HG03196 (cell line): ENCODE measurements around the gene EPHB1.
"Not testable (repeated sequence)": the region's sequence is repeated elsewhere in the genome, so short reads cannot be mapped to it uniquely, and the experiment has no call there.

Source experiments
- ATAC-seq: cut with Tn5 transposase; IDR thresholded peaks from one replicate; pipeline ENCODE4 v1.9.1; 2021; ENCODE audit not compliant: unreplicated experiment

The EPHB1 gene

DNA sequence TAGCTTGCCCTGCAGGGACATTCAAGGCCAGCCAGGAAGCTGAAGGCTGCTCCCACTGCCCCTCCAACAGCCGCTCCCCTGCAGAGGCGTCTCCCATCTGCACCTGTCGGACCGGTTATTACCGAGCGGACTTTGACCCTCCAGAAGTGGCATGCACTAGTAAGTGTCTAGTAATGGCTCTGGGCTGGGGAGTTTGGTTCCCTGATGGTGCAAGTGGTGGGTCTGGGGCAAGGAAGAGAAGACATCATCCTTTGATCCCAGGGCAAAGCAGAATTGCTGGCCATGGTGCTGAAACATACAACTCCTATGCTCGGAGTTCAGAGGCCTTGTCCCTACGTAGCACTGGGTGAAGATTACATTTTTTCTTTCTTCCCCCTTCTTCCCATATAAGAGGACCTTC lies 311.4 kb downstream of the EPHB1 start:
- no peak for ATAC-seq

DNA sequence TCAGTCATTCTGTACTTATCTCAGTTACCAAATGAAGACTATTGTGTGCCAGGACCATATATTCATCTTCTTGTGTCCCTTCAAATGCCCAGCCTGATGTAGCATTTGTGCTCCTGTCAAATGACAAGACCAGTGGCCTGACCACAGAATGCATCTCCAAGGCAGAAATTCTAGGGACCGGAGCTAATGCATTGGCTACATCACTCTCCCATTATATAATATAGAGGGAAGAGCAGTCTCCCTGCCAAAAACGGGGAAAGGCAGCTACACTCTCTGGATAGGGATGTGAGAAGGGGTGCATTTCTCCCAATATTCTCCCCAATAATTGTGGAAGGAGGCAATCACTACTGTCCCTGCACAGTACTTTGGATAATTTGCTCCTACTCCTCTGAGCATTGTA lies 312.0 kb downstream of the EPHB1 start:
- no peak for ATAC-seq

DNA sequence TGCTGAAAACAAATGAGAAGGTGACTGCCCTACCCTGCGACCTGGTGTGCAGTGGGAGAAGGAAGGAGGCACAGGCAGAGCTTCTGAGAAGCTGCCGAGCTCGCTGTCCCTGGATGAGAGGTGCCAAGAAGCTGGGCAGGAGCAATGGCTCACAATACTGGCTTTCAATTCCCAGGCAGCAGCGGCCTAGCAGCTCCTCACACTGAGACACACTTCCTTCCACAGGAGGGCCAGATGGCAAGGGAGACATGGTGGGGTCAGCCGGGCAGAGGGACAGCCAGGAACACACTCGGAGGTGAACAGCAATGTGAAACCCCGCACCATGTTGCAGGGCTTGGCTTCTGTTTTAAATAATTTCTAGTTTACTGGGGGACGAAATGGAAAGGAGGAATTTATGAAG lies 314.6 kb downstream of the EPHB1 start:
- no peak for ATAC-seq

DNA sequence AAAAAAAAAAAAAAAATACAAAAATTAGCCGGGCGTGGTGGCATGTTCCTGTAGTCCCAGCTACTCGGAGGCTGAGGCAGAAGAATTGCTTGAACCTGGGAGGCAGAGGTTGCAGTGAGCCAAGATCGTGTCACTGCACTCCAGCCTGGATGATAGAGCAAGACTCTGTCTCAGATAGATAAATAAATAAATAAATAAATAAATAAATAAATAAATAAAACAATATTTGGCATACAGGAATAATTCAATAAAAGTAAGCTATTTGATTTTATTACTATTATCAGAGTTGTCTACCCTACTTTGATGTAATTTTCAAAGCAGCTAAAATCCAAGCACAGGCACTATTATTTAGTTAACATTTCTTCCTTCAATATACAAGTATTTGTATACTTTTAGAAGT lies 319.5 kb downstream of the EPHB1 start:
- ATAC-seq: not testable (repeated sequence)

DNA sequence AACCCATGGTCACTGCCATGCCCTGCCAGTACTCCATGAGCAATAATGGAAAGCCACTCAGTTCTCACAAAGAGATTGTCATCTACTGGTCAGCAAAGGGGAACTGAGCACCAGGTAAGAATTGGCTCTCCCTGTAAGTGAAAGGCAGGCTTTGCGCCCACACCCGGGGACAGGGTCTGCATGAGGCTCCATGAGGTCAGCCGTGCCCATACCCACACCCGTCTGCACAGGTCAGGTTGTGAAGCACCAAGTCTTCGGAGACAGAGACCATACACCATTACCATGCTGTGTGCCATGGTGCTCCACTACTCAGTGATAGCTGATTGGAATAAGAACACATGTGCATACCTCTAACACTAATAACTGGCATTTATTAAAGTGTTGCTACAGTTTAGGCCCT lies 322.9 kb downstream of the EPHB1 start:
- no peak for ATAC-seq

DNA sequence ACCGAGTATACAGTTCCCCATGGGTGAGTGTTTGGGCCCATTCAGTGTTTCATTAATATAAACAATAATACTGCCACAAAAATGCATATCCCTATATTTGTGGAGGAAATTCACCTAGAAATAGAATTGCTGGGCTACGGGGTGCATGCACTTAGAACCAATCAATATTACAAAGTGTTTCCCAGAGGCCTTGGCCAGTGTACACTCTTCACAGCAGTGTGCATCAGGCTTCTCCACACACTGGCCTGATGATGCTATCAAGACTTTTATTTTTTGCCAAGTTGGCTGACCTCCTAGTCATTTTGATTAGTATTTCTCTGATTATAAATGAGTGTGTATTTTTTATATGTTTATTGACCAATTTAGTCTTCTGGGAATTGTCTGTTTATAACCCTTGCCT lies 323.7 kb downstream of the EPHB1 start:
- no peak for ATAC-seq

DNA sequence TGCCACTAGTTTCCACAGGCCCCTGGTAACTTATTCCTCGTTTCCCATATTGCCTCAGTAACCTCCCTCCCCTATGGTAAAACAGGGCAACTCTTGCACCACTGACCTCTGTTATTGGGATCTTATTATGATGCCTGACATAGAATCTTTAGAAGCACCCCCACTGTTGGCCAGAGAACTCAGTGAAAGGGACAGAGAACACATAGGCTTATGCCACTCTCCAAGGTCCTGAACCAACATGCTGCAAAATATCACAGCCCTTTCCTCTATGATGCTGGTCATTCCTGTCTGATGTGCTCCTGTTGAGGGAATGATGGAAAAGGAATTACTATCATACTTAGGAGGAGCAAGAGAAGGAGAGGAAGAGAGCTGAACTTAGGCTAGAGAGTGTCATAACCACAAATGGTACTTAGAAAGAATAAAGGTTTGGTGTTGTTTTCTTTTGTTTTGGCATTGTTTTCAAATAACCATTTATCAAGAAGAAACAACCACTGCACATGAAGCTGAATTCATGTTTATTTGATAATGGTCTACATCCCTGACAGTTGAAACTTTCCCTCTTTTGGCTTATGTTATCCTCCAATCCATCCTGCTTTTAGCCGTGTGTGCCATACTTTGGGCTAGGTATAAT lies 330.2 kb downstream of the EPHB1 start:
- ATAC-seq: no peak

DNA sequence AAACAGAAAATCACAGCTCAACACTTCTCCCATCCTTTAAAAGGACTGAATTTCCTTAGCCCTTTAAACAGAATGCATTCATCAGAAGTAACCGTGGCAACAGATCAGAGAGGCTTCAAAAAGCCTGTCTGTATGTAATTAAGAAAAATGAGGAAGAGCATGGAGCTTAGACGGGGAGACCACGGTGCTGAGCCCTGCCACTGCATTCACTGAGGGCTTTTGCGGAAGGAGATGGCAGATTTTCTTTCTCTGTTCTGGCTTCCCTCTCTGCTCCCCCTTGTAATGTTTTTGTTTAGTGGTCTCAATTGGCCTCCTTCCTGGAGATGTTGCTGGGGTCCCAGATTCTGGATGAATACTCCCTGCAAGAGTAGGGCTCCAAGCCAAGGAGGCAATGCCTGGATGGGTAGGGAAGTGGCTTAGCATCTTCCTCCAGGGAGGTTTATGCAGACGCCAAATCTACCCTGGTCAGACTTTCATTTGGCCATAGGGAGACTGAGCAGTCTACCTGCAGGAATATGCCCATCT lies 332.9 kb downstream of the EPHB1 start:
- ATAC-seq: no peak

DNA sequence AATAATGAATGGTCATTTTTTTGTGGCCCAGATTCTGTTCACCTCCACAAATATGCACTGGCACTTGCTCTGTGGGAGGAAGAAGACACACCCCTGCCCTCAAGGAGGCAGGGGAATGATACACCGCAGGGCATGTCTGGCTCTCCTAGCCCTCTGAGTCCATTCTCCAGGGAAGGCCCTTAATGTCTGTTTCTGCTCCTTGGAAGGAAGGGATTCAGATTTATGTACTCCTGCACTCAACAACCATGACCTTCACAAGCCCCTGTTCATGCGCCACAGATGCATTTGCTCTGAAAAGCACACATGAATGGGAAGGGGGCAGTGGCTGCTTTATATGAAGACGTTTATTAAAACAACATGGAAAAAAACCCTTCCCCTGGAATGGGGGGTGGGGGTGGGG lies 333.8 kb downstream of the EPHB1 start:
- no peak for ATAC-seq

DNA sequence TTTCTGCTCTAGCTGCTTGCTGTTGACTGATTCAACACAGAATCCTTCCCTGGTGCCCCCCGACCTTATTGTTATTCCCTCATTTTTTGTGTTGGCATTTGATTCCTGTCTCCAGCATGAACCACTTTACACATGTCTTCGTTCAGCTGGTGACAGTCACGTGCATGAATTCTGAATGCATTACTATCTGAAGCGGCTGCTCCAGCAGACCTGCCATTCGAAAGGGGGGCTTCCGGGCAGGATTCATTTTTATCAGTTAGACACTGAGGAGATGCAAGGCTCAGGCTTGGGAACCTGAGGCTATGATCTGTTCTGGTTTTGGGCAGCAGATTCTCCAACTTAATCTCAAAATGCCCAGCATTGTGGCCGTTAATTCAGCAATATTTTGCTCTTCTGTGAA lies 336.2 kb downstream of the EPHB1 start:
- no peak for ATAC-seq

DNA sequence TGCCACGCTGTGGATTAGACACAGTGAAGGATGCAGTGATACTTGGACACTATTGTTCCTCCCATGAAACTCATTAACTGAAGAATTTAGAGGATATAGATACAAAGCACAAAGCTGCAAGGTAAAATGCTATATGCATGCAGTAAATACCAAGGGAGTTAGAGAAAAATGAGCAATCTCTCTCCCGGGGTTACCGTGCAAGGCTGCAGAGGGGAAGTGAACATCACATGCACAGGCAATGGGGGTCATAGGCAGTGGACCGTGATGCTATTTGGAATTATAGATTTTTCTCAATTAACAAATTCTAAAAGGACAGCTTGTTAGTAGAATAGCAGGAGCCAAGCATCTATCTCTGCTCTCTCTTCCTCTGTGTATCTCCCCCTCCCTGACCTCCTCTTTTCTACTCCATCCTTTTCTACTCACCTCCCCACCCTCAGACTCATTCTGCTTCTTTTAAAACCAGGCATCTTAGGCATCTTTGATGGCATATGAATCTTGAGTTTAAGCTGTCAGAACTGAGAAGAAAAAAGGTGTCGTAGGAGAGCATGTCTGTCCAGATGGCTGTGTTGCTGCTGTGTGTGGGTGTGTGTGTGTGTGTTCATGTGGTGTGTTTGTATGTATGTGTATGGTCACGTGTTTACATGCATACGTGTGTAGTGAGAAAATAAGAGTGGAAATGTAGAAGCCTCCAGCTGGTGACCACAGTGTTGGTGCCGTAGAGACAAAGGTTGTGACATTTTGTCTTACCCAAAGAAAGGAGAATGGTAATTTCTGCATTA lies 339.0 kb downstream of the EPHB1 start:
- ATAC-seq: no peak

DNA sequence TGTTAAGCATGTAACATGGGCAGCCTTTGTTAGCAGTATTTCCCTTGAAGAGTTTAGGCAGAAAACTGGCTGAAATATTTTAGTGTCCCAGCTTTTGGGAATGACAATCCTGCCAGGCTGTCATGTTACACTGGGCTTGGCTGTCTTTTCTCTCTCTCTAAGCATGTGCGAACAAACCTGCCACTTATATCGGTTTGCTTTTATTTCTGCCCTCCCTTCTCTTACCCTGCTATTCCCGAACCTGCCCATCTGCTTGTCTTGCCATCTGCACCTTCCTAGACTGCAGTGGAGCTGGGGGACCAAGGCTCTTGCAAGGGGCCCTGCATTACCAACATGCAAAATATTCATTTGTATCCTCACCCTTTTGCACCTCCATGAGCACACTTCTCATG lies 339.6 kb downstream of the EPHB1 start:
- ATAC-seq: no peak

DNA sequence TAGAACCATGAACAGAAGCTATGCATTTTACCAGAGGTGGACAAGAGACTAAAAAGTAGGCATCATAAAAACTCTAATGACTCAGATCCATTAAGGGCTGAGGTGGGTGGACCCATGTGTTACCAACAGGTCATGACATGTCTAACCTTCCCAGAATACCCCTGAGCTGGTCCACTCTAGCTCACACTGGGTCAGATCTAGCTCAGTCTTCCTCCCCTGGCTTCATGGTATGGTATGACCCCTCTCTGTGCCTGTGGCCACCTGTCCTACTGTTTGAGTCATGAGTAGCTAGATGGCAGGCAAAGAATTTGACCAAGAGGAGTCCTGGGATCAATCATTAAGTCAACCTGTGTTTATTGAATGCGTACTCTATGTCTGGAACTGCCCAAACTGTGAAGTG lies 340.4 kb downstream of the EPHB1 start:
- no peak for ATAC-seq

DNA sequence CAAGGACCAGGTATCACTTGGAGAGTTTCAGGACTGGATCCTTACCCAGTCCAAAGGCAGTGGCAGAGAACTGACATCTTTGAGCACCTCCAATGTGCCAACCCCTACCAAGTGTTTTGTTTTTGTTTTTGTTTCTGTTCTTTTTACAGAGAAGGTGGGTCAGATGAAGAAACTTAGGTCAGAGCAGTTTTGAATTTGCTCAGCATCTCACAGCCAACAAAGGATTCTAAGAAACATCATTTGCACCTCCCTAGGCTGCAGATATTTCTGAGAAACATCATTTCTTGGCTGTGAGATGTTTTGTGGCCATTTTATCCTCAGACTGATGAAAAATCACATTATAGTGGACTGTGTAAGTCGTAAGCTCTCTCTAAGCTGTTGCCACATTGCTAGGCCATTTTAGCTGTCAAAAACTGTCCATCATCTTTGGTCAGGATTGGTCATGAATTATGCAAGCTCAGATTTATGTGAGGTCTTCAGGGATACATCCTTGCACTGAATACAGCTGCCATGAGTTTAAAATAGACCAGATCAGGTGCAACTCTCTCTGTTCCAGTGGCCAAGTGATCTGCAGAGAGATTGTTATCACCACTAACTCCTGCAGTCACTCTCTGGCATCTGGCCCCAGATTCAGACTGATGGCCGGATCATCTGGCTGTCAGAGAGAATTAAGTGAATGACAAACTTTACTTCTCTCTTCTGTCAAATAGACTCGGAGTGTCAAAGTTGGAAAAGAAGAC lies 341.5 kb downstream of the EPHB1 start:
- no peak for ATAC-seq

DNA sequence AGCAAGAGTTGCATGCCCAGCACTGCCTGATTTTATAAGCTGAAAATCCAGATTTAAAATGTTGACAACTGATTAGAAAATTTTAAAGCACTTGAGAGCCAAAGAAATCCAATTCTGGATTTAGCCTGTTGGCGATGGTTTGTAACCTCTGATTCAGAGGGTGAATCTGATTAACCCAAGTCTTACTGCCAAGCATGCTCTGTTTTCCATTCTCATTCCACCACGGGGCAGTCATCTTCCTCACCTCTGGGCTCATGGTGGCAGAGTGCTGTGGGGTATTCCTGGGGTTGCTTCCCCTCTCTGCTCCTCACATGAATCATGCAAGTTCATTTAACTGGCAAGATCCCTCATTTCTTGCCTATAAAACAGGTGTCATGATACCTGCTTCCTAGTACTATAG lies 342.2 kb downstream of the EPHB1 start:
- ATAC-seq: no peak

DNA sequence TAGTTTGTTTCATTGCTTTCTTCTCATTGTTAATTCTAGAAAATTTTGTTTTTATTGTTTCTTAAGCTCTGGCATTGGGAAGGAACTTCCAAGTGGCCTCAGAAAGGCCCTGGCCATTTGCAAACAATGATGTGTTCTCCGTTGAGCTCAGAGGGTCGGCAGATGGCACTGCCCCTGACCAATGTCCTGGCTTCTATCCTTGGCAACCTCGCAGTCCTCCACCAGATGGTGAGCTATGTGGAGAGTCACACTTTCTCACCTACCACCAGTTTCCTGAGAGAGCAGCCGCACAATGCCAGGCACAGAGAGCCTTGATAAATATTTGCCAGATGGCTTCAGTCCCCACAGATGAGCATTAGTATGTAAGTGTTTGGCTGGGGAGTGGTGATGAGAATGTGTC lies 343.7 kb downstream of the EPHB1 start:
- ATAC-seq: no peak

DNA sequence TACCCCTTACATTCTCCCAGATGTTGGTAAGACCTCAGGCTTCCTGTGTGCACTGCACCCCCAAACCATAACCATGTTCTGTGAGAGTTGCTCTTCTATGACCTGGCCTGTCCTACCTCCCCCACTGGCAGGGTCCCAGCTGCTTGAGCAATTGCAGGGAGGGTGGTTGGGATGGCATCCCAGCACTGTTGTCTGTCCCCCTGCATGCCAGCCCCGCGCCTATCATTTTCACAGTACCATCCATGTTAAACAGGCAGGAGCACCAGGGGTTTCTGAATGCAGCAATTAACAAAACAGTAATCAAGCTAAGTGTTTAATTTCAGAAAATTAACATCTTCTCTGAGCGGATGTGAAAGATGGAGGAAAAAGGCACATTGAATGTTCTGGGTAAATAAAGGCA lies 345.5 kb downstream of the EPHB1 start:
- no peak for ATAC-seq

DNA sequence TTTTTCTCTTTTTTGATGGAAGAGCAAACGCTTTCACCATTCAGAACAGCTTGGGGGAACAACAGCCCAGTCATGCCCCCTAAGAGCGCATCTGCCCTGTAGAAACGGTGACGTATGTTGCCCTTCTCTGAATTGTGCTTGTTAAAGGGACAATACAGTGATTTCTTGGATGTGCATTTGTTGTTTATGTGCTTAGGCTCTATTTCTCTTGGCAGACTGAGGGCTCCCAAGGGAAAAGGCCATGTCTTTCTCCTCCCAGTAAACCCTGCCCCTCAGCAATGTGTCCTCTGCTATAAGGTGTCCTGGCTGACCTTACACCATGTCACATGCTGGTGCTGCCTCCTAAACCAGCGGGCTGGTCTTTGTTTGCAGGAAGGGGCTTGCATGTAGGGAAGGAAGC lies 346.1 kb downstream of the EPHB1 start:
- no peak for ATAC-seq

DNA sequence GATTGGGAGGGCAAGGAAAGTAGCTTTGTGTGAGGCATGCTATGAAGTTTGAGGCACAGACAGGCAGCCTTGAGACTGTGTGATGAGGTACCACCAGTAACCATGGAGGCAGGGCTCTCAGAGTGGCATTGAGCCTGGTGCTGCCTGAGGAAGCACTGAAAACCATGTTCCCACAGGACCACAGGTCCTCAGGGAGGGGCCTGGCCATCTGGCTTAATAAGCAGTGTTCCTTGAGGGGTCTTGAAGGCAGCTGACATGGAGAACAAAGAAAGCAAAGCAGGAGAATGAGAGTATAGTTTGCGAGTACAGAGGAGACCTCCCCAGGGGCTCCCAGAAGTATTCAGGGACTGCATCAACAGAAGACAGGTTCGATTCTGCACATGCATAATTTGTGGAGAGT lies 346.6 kb downstream of the EPHB1 start:
- ATAC-seq: no peak

DNA sequence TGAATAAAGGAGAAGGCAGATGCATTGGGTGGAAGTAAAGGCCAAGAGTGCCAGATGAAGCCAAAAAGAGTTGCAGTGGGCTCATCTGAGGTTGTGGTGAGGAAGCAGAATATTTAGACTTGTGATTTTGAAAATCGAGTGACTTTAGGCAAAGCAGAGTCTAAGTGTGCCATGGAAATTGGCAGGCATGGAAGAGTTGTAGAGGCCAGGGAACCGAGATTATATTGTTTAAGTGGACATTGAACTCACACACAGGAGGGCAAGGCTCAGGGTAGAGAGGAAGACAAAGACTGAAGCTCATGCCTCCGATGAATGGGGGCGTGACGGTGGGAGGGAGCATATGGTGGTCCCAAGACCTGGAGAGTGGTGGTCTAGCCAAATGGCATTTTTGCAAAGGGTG lies 347.5 kb downstream of the EPHB1 start:
- ATAC-seq: no peak

DNA sequence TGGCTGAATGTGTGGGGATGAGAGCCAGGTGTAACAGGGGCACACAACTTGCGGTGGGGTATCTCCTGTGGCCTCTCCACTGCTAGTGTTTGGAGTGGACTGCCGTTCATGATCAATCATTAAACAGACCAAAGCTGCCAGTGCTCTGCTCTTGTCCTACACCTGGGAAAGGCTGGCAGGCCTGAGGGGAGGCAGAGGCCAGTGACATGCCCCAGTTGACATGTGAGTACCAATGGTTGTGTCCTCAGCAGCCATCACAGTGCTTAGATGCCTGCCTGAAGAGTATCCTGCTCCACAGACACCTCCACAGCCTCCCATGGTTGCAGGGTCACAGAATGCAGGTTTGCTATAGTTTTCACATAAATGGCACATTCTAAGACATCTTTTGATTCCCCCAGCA lies 348.4 kb downstream of the EPHB1 start:
- no peak for ATAC-seq

DNA sequence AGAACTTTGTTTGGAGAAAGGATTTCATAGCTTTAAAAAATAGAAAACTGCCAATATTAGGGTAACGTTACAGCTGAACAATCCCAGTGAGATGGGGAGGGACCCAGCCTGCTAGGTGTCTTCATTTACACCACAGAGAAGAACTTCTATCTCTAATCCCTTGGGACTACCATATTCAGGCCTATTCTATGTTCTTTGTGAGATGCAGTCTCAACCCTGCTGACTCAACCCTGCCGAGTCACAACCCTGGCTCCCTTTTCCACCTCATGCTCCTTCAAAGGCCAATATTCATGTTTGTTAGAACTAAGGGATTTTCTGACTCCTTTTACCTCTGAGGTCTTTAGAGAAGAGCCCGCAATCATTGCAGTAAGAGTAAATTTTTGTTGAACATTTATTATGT lies 350.5 kb downstream of the EPHB1 start:
- ATAC-seq: no peak
